ENCODE results near the gene ARMC2.

ARMC2 gene

DNA sequence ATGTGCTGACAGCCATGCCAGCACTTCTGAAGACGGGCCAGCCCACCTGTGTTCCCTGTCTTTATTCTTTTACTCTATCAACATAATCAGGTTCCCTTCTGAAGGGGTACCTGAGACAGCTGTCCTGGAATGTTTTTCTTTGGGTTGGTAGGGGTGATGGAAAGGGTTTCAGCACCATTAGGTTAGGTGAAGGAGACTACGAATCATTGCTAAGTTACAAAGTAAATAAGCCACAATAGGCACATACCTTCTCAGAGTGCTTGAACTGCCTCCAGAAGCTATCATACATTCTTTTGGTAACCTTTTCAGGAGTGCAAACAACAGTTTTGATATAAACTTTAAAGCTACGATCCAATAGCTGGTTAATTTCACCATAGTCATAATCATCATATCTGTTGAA is 140.1 kb downstream of the ARMC2 start:
- DNase-seq (ENCODE audit: low read depth): no peak

DNA sequence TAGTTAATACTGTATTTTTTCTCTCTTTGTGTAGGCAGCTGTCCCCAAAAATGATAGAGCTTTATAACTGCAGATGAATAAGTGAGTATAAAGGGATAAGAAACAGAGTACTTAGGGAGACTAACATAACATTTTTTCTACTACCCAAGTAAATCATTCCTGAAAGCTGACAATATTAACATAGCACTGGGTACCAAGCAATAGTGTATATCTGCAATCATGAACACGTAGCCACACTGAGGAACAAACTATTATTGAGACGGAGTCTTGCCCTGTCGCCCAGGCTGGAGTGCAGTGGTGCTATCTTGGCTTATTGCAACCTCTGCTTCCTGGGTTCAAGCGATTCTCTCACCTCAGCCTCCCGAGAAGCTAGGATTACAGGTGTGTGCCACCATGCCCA is 140.5 kb downstream of the ARMC2 start:
- DNase-seq (ENCODE audit: low read depth): no peak

DNA sequence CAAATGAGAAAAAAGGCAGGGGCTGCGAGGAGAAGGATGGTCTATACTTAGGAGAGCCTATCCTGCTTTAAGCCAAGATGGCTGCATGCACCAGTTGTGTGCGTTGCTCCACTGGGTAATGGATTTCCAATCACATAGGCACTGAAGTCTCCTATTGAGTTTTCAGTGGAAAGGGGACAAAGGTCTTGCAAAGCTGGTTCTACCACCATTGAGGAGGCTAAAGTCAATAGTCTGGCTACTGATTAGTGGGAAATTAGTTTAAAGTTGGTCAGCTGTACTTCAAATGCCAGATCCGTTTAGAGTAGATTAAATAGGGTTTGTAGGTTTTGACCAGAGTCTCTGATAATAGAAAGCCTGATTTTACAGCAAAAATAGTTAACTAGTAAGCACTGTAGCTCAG is 141.5 kb downstream of the ARMC2 start:
- no peak for DNase-seq (ENCODE audit: low read depth)

DNA sequence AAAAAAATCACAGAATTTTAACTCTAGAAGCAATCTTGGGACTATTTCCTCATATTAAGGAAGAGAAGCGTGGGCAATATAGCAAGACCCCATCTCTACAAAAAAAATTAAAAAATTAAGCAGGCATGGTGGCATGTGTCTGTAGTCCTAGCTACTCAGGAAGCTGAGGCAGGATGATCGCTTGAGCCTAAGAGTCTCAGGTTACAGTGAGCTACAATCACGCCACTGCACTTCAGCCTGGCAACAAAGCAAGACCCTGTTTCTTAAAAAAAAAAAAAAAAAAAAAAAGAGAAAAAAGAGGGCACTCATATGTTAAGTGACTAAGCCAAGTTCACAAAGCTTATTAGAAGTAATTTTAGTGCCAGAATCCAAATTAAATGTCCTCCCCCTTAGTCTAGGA is 145.7 kb downstream of the ARMC2 start:
- no peak for DNase-seq (ENCODE audit: low read depth)

DNA sequence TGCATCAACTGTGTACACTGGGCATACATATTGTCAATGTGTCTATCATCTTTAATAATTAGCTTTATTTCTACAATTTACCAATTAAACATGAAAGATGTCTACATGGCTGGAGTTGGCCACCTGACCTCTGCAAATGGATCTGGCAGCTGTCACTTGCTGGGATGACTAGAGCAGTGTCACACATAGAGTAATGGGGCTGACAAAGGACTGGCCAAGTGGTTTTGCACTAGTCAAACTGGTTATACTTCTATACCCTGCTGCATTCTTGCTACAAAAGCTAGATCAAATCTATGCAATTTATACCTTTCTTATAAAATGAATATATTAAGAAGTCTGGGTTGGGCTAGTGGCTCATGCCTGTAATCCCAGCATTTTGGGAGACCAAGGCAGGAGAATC is 147.1 kb downstream of the ARMC2 start:
- no peak for DNase-seq (ENCODE audit: low read depth)

DNA sequence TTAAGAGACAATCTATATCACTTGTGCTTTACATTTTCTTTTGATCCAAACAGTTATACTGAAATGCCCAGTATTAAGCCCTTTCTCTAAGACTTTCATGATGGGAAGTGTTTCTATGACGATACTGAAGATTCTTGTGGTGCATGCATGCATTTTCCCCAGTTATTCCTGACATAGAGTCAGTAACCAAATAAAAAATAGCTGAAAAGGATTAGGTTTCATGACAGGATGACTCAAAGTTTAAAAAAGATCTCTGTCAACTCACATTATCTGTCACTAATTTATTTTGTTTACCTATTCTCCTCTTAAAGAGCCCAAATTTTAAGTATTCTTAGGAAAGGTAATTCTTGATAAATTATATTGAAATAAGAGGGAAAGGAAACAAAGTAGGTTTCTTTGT is 148.0 kb downstream of the ARMC2 start:
- DNase-seq (ENCODE audit: low read depth): no peak

DNA sequence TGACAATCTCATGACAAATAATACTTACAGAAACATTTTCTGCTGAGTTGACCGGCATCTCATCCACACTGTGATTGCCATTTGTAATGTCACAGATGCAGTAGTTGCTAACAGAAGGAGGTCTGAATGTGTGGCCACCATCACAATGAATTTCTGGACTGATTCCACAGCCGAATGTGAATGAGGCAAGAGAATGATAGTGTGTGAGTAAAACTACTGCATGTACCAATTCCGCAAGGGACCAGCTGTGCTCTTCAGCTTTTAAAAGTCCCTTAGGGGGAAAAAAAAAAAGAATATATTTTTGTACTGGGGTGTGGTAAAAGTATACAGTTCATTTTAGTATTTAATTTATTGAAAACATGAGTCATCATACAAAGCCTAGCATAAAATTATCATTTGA is 150.3 kb downstream of the ARMC2 start:
- DNase-seq (ENCODE audit: low read depth): no peak

DNA sequence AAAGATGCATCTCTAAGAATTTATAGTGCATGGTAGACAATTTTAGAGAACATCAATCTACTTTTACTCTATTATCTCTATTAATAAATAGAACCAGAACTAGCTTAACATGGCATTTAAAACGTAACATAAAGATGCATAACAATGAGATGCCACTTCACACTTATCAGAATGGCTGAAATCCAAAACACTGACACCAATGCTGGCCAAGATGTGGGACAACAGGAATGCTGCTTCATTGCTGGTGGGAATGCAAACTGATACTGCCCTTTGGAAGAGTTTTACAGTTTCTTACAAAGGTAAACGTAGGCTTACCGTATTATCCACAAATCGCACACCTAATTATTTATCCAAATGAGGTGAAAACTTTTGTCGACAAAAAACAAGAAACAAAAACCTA is 151.2 kb downstream of the ARMC2 start:
- no peak for DNase-seq (ENCODE audit: low read depth)

DNA sequence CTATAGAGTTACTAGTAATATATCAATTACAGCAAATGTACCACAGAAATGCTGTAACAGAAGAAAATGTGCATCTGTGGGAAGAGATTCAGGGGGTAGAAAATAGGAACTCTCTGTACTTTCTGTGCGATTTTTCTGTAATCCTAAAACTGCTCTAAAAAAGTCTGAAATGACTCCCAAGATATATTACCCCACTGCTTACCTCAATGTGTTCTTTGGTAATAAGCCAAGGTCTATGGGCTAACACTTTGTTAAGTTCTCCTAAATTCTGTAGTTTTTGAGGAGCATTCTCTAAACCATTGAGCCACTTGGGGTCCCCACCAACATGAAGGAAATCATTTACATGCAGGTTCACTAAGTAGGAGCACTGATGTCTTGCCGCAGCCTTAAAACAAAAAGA is 152.1 kb downstream of the ARMC2 start:
- no peak for DNase-seq (ENCODE audit: low read depth)

DNA sequence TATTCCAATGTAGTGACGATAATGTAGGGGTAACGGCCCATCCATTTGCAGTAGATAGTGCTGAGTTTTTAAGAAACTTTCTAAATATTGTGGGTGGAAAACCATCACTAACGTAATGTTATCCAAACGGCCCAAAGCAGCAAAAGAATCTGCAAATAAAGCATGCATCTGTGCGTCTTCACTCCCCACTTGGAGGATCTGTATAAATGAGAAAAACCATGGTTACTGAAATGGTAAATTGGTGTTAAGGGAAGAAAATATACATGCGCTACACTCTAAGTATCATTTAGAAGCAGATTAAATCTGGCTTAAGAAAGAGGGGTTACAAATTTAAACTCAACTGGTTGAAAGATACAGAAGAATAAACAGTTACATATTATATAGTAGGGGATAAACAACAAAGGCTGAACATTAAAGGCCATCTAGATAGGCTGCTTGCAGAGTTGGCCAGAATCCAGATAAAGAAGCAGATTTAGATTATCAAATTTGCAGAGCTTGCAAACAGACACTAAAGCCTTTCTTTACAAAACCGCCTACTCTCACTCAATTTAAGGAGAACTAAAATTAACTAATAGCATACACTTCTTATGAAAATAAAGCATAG is 153.2 kb downstream of the ARMC2 start:
- no peak for DNase-seq (ENCODE audit: low read depth)

DNA sequence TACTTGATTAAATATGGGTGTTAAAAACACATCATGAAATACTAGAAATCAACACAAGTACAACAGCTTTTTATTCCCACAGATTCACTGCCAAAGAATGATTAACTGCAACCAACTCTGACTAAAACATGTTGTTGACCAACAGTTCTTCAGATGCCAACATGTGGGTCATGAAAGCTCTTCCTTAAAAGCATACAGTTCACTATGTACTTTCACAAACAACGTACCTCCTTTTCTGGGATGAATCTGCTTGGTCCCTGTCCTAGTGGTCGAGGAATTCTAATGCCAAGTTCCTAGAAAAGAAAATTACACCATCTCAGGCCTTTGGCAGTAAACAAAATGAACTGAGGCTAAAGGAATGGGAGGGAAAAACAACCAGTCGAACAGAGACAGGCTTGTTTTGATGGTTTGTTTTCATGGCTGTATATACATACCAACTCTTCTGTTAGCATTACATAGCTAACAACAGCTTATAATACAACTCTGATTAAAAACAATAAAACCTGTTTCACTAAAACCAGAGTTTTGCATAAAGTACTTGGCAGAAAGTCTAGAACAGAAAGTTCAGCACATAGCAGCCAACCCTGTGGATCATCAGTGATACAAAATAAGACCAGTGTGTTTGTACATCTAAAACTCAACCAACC is 154.0 kb downstream of the ARMC2 start:
- no peak for DNase-seq (ENCODE audit: low read depth)

DNA sequence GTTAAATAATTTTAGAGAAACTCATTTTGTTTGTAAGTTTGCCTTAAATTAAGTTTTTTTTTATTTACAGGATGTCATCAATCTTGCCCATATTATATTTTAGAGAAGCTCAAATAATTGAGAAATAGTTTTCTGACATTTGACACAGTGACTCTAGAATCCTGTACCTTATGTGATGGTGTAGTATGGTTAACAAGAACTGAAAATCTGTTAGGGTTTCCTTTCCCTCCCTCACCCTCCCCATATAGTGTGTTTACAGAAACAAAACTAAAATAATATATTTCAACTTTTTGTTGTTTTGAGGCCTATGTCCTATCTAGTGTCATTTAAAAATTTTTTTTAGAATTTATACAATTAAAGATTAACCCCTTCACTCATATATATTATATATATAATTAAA is 154.7 kb downstream of the ARMC2 start:
- DNase-seq (ENCODE audit: low read depth): no peak

DNA sequence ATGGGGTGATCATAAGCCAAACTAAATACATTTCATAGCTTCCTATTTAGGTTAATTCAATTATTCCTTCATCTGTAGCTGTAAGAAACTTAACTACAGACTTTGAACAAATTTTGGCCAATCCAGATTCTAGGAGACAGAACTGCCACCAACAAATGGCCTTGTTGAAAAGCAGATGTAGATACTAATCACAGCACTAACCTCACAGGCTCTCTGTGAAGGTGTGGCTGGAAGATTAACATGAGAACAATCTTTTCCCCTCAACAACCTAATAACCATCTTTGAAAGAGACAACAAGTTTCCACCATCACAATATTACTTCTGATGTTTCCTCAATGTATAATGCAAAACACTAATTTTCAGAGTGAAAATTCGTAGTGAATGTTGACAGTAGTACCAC is 158.6 kb downstream of the ARMC2 start:
- no peak for DNase-seq (ENCODE audit: low read depth)

DNA sequence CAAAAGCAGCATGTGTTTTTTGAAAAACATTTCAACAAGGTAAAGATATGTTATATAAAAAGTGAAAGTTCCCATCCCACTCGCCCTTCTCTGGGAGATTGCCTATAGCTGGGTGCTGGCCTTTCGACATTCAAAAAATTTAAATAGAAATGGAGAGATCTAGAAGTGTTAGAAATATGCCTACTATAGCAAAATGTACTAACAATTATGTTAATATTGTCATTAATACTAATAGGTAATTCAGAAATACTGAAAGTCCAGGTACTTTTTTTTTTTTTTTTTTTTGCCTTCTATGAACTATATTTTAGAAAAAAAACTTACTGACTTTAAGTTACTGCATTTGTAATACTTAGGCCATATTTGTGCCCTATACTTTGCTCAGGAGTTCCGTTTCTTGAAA is 159.3 kb downstream of the ARMC2 start:
- DNase-seq (ENCODE audit: low read depth): no peak

DNA sequence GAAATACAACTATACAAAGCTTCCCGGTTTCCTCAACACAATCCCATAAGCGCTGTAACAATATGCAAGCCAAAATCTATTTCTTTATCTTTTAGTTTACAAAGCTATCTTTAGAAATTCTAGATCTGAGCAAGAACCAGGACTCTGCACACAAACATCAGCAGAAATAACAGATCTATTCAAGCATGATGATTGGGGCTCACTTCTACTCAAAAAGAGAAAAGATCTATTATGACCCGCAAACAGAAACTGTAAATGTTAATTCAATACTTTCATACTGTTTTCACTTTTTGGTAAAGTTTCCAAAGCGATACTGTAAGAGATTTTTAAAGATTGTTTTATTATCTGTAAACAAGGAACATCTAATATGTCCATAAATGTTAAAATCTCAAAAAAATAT is 159.8 kb downstream of the ARMC2 start:
- no peak for DNase-seq (ENCODE audit: low read depth)

DNA sequence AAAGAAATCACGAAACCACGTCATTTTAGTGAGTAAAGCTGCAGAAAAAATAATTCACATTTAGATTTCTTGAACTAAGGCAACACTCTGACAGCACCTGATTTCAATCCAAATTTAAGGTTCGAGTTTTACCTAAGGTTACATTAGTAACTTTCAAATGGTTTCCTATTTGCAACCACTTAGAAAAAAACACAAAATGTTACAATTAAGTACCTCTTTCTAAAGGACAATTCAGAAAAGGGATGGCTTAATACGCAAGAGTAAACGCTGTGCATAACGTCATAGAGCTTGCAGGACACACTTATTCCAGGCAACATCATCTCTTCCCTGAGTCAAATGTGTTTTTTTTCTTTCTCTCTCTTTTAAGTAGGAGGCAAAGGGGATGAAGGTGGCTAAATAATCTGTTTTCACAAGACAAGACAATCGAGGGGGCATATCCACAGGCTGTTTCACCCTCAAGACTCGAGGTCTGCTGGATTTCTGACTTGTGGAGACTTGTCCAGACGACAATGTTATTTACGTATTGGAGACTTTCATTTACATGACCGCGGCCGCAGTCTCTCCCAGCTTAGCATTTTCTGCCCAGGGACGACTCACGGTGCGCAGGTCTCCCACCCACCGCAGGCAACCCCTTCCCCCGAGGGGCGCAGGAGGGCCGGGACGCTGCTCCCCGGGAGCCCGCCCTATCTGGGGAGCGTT is 160.5 kb downstream of the ARMC2 start:
- DNase-seq (ENCODE audit: low read depth): peak; percentile 4

DNA sequence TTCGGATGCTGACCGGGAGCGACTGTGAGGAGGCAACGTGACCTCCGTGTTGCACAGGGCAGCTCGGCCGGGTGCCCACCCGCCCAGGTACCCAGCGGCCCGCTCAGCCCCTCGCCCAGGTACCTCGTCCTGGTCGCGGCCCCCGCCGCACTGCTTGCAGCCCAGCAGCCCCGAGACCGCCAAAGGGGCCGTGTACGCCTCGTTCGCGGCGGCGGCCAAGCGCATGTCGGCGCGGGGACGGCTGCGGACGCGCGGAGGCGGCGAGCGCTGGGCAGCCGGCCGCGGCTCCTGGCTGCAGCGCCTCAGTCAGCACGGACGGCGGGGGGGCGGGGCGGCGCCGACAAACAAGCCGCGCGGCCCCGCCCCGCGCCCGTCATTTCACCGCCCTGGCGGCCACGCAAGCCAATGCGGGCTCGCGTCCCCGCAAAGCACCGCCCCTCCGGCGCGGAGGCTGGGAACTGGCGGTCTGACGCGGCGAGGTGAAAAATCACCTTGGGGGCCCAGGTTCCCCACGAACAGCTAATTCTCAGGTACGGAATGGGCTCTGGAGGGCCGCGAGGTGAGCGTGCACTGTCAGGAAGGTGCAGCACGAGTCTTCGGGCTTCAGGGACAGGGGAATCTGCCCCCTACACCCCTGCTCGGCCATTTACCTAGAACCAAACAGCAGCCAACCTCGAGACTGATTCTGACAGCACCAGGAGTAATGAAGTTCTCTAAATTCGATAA is 161.2 kb downstream of the ARMC2 start:
- DNase-seq (ENCODE audit: low read depth): peak; percentile 88

DNA sequence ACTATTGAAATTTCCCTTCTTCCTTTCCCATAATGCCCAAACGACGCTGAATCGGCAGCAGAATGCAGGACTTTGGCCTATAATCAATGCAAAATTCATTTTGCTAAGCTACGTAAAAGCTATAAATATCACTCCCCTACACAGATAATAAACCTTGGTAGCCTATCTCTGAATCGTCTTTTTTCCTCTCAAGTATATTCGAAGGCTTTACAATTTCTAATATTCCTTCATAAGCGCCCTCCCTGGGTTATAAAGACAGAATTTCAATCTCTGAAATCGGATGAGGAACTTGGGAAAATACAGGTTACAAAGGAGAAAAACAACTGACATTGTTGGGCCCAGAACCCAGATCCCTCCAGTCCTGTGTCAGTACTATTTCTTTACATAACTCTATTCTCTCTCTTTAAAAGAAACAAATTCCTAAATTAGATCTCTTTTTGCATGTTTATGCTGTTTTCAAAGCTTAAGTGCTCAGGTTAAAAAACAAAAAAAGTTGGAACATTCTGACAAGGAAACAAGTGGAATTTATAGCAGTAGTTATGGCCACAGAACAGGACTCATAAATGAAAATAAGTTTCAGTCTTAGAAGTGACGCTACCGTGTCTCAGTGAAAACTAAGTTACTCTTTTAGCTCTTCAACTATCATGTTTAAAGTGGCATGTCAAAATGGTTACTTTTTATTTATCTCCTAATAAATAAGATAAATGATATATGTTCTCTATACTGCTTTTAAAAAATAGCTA is 161.9 kb downstream of the ARMC2 start:
- DNase-seq (ENCODE audit: low read depth): no peak

DNA sequence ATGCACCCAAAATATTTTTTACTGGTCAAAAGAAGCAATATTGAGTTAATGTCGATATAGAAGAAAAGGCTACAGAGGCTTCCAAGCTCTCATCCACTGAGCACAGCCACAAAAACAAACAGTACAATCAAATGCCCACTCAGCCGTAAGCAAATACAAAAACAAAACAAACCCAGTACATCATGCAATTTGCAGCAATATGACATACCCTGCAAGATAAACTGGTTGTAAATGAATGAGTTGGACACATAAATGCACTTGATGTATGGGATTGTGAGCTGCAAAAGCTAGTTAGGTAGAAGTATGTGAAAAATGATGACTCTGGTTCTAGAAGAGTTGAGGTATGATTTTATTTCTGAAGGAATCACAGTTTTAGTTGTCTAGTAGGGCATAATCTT is 162.5 kb downstream of the ARMC2 start:
- no peak for DNase-seq (ENCODE audit: low read depth)

DNA sequence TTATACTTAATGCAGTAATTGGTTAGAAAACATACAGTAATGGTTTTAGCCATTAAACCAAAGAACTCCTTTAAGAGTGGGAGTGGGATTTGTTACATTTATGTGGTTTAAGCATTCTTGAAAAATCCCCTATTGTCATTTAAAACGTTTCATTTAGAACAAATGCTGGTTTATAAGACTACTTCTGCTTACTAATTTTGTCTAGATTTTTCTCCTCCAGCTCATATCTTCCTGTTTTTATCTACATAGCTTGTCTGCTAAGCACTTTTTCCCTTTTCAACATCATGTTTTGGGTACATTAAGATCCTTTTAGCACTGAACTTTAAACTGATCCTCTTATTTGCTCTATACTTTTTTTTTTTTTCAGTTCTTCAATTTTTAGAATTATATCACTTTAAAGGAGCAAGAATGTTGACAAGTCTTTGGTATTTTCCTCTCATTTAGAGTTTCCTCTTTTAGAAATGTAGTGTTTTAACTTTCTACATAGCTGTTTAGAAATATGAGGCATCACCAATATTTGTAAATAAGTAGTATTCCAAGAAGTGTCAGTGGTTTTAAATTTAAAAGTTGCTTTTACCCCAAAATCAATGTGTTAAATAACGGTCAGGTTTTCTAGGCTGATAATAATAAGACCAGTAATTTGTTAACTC is 165.6 kb downstream of the ARMC2 start:
- no peak for DNase-seq (ENCODE audit: low read depth)

DNA sequence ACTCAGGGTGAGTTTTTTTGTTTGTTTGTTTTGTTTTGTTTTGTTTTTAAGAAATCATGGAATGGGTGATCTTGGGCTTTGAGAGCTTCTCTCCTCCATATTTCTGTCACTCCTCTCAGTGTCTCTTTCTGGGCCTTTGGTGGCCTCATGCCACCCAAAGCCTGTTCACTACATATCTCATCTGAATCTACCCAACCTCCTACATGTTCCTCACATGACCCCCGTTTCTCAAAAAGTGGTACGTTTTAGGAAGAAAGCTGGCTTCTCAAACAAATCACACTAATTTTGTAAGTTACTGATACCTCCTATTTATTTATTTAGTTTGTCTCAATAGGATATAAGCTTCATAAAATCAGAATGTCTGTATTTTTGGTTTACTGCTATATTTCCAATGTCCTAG is 166.4 kb downstream of the ARMC2 start:
- no peak for DNase-seq (ENCODE audit: low read depth)

DNA sequence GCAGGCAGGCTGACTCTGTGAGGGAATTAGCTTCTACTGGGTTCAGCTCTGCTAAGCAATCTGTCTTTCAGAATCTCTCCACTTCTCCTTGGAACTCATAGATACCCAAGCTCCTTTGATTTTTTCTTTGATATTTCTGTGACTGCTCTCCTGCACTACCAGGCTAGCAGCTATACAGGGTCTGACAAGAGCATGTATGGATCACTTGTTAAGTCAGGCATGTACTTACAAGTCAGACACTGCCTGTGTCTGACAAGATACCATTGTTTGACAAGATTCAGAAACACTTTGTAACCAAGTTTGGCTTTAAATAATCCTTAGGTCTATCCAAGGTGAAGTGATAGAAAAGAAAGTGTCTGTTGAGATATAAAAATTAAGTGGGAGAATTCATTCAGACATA is 167.0 kb downstream of the ARMC2 start:
- no peak for DNase-seq (ENCODE audit: low read depth)

All from activated T-cell treated with anti-CD3 and anti-CD28 coated beads for 24 hours (primary cell).